Mesendoderm (in vitro differentiated cells): ENCODE results near the gene ERO1B.
"Not testable (repeated sequence)": the region's sequence is repeated elsewhere in the genome, so short reads cannot be mapped to it uniquely, and the experiment has no call there.

Source experiments
- DNase-seq: peaks from one replicate; pipeline ENCODE4 v3.0.0; 2013
- H2AK5ac ChIP-seq: 2 replicates; pipeline ENCODE4 v1.6.1; 2013; ENCODE audit warnings: low read length, inconsistent platforms
- H2BK120ac ChIP-seq: 2 replicates; pipeline ENCODE4 v1.6.1; 2013; ENCODE audit warnings: low read depth, mild to moderate bottlenecking, low read length, moderate library complexity, mixed read lengths
- H2BK15ac ChIP-seq: replicated peaks from 2 replicates; pipeline ENCODE4 v1.6.1; 2013; ENCODE audit warnings: low read depth, mild to moderate bottlenecking, moderate library complexity
- H2BK5ac ChIP-seq: 2 replicates; pipeline ENCODE4 v1.6.1; 2013; ENCODE audit warnings: low read length, inconsistent platforms
- H3K18ac ChIP-seq: 2 replicates; pipeline ENCODE4 v1.6.1; 2013; ENCODE audit warnings: mild to moderate bottlenecking, low read length, mixed read lengths
- H3K23ac ChIP-seq: one replicate; pipeline ENCODE4 v1.6.1; 2013; ENCODE audit warnings: low read length
- H3K27ac ChIP-seq: 2 replicates; pipeline ENCODE4 v1.5.1; 2013; ENCODE audit warnings: low read depth, mild to moderate bottlenecking, inconsistent platforms, low read length, moderate library complexity
- H3K27me3 ChIP-seq: 2 replicates; pipeline ENCODE4 v1.6.1; 2013; ENCODE audit warnings: low read length, control low read depth, mild to moderate bottlenecking, inconsistent platforms; ENCODE audit not compliant: insufficient read depth, poor library complexity
- H3K36me3 ChIP-seq: 2 replicates; pipeline ENCODE4 v1.6.1; 2013; ENCODE audit warnings: low read length, inconsistent platforms; ENCODE audit not compliant: control insufficient read depth, insufficient read depth
- H3K4ac ChIP-seq: one replicate; pipeline ENCODE4 v1.6.1; 2013; ENCODE audit warnings: low read depth, mild to moderate bottlenecking, low read length, moderate library complexity
- H3K4me1 ChIP-seq: 2 replicates; pipeline ENCODE4 v1.6.1; 2013; ENCODE audit warnings: low read depth, low read length, inconsistent platforms; ENCODE audit not compliant: control insufficient read depth
- H3K4me2 ChIP-seq: 2 replicates; pipeline ENCODE4 v1.6.1; 2013; ENCODE audit warnings: low read length
- H3K4me3 ChIP-seq: 2 replicates; pipeline ENCODE4 v1.5.1; 2013; ENCODE audit warnings: mild to moderate bottlenecking, low read length
- H3K56ac ChIP-seq: one replicate; pipeline ENCODE4 v1.6.1; 2013; ENCODE audit warnings: low read length
- H3K79me1 ChIP-seq: 2 replicates; pipeline ENCODE4 v1.6.1; 2013; ENCODE audit warnings: low read length, inconsistent platforms
- H3K79me2 ChIP-seq: 2 replicates; pipeline ENCODE4 v1.6.1; 2013; ENCODE audit warnings: mild to moderate bottlenecking, low read length; ENCODE audit not compliant: control insufficient read depth, insufficient read depth
- H3K9ac ChIP-seq: 2 replicates; pipeline ENCODE4 v1.6.1; 2013; ENCODE audit warnings: low read length, inconsistent platforms
- H4K5ac ChIP-seq: one replicate; pipeline ENCODE4 v1.6.1; 2013; ENCODE audit warnings: low read length
- H4K8ac ChIP-seq: one replicate; pipeline ENCODE4 v1.6.1; 2013; ENCODE audit warnings: low read depth, mild to moderate bottlenecking, control low read depth, low read length, moderate library complexity
- WGBS: extraction: QIAGEN DNeasy Blood & Tissue Kit; methylation state at CpG from one replicate; pipeline ENCODE4 v1.1.7; 2013; ENCODE audit warnings: low lambda C conversion rate, missing lambda C conversion rate; ENCODE audit not compliant: insufficient coverage; ENCODE audit errors: extremely low coverage; 5-methylcytosine and 5-hydroxymethylcytosine counted together

Gene ERO1B

GRCh38 chr1:236200925-236201324 lies 80.8 kb downstream of the ERO1B start:
- Histone ChIP-seq H4K8ac (no peak overlapping the region), H3K27me3 (no peaks in the 10 kb centered on the region), H3K18ac (no peak overlapping the region), H3K4me1 (no peaks in the 10 kb centered on the region), H2BK120ac (no peak overlapping the region), H3K4ac (no peak overlapping the region), H2BK15ac (no peak overlapping the region), H3K27ac (no peak overlapping the region), H2BK5ac (no peak overlapping the region), H3K23ac (no peak overlapping the region), H3K4me2 (no peak overlapping the region), H3K56ac (no peak overlapping the region), H3K36me3 (no peaks in the 10 kb centered on the region), H3K79me1 (no peaks in the 10 kb centered on the region), H4K5ac (no peak overlapping the region), H2AK5ac (no peak overlapping the region), H3K79me2 (no peaks in the 10 kb centered on the region), H3K9ac (no peak overlapping the region), H3K4me3 (no peak overlapping the region)
- DNase-seq, result no peak

- H3K9ac ChIP-seq, result no peak overlapping the region
- WGBS, result no CpG with 5 or more reads among the region's 2 CpGs
Observed at GRCh38 chr1:236193184-236193583, 88.6 kb downstream of the ERO1B start.

GRCh38 chr1:236188084-236188483 lies 93.7 kb downstream of the ERO1B start:
- not testable (repeated sequence) for H3K27me3 ChIP-seq, H3K36me3 ChIP-seq, H3K4ac ChIP-seq, H3K18ac ChIP-seq, H2AK5ac ChIP-seq, H3K23ac ChIP-seq, H2BK15ac ChIP-seq, H2BK120ac ChIP-seq, H4K8ac ChIP-seq, H3K4me3 ChIP-seq, H3K27ac ChIP-seq, H3K9ac ChIP-seq, H3K79me1 ChIP-seq, H4K5ac ChIP-seq, H2BK5ac ChIP-seq, H3K4me1 ChIP-seq, DNase-seq, H3K56ac ChIP-seq, H3K79me2 ChIP-seq, H3K4me2 ChIP-seq
- no CpG with 5 or more reads among the region's 1 CpG for WGBS

More at GRCh38 chr1:236193184-236193583, 88.6 kb downstream of the ERO1B start:
- no peak overlapping the region for H4K5ac ChIP-seq
- H3K4me2 ChIP-seq, result no peak overlapping the region
- no peak overlapping the region for H3K18ac ChIP-seq
- H4K8ac ChIP-seq, result no peak overlapping the region
- no peak for DNase-seq
- no peak overlapping the region for H2BK15ac ChIP-seq
- H3K36me3 ChIP-seq, result no peaks in the 10 kb centered on the region
- H2BK120ac ChIP-seq, result no peak overlapping the region
- H2BK5ac ChIP-seq, result no peak overlapping the region
- H3K27me3 ChIP-seq, result no peaks in the 10 kb centered on the region
- no peak overlapping the region for H2AK5ac ChIP-seq
- H3K79me1 ChIP-seq, result no peaks in the 10 kb centered on the region
- no peaks in the 10 kb centered on the region for H3K4me1 ChIP-seq
- H3K56ac ChIP-seq, result no peak overlapping the region
- no peak overlapping the region for H3K4ac ChIP-seq
- no peaks in the 10 kb centered on the region for H3K79me2 ChIP-seq
- H3K23ac ChIP-seq, result no peak overlapping the region
- H3K27ac ChIP-seq, result no peak overlapping the region
- no peak overlapping the region for H3K4me3 ChIP-seq

- not testable (repeated sequence) for H2BK15ac ChIP-seq, H3K79me2 ChIP-seq, H3K79me1 ChIP-seq, H3K36me3 ChIP-seq, H4K8ac ChIP-seq, H3K18ac ChIP-seq, H3K27me3 ChIP-seq, H3K56ac ChIP-seq, H2BK5ac ChIP-seq, H3K4me3 ChIP-seq, H3K23ac ChIP-seq, H2AK5ac ChIP-seq, H4K5ac ChIP-seq, H3K4me1 ChIP-seq, H3K27ac ChIP-seq, H2BK120ac ChIP-seq, H3K4me2 ChIP-seq, DNase-seq, H3K9ac ChIP-seq, H3K4ac ChIP-seq
- no CpG with 5 or more reads among the region's 2 CpGs for WGBS
Observed at GRCh38 chr1:236186471-236186870, 95.3 kb downstream of the ERO1B start.

- Histone ChIP-seq H3K27ac (no peak overlapping the region), H3K18ac (no peak overlapping the region), H3K4me2 (no peak overlapping the region), H3K9ac (no peak overlapping the region), H3K79me1 (no peaks in the 10 kb centered on the region), H2BK5ac (no peak overlapping the region), H2BK15ac (no peak overlapping the region), H3K27me3 (no peaks in the 10 kb centered on the region), H3K4ac (no peak overlapping the region), H3K36me3 (no peaks in the 10 kb centered on the region), H4K8ac (no peak overlapping the region), H3K23ac (no peak overlapping the region), H2BK120ac (no peak overlapping the region), H2AK5ac (no peak overlapping the region), H3K79me2 (no peaks in the 10 kb centered on the region), H3K4me3 (no peak overlapping the region), H3K56ac (no peak overlapping the region), H4K5ac (no peak overlapping the region), H3K4me1 (no peaks in the 10 kb centered on the region)
- no CpG with 5 or more reads among the region's 4 CpGs for WGBS
- no peak for DNase-seq
Observed at GRCh38 chr1:236185687-236186086, 96.1 kb downstream of the ERO1B start.

- no CpG with 5 or more reads among the region's 3 CpGs for WGBS
- no peak overlapping the region for H2BK15ac ChIP-seq
Observed at GRCh38 chr1:236181059-236181458, 100.7 kb downstream of the ERO1B start.

More at GRCh38 chr1:236181059-236181458, 100.7 kb downstream of the ERO1B start:
- H3K4me3 ChIP-seq, result no peak overlapping the region
- H3K56ac ChIP-seq, result no peak overlapping the region
- H3K4me1 ChIP-seq, result no peaks in the 10 kb centered on the region
- no peak overlapping the region for H2BK120ac ChIP-seq
- no peaks in the 10 kb centered on the region for H3K27me3 ChIP-seq
- no peak overlapping the region for H3K4ac ChIP-seq
- H4K5ac ChIP-seq, result no peak overlapping the region
- H4K8ac ChIP-seq, result no peak overlapping the region
- no peak overlapping the region for H3K23ac ChIP-seq
- H3K36me3 ChIP-seq, result no peaks in the 10 kb centered on the region
- no peak overlapping the region for H2AK5ac ChIP-seq
- no peak overlapping the region for H3K18ac ChIP-seq
- no peaks in the 10 kb centered on the region for H3K79me2 ChIP-seq
- no peak for DNase-seq
- H3K4me2 ChIP-seq, result no peak overlapping the region
- H3K27ac ChIP-seq, result no peak overlapping the region
- H3K9ac ChIP-seq, result no peak overlapping the region
- no peaks in the 10 kb centered on the region for H3K79me1 ChIP-seq
- H2BK5ac ChIP-seq, result no peak overlapping the region
